Sigmoid colon (tissue), 3 donors: ENCODE results near the gene DNAH3.

ENCODE experiments used
- CTCF ChIP-seq, 4 experiments: fragments of 450-650 bp in 3 of 4; fragments of 200-600 bp in 1 of 4; IDR thresholded peaks; one replicate each; pipeline ENCODE4 v1.5.1; 2016 to 2019; ENCODE audit warnings: antibody characterized with exemption in 4 of 4, mild to moderate bottlenecking in 3 of 4, moderate library complexity in 2 of 4
- POLR2A ChIP-seq, 2 donors: fragments of 450-650 bp; IDR thresholded peaks; one replicate each; pipeline ENCODE4 v1.6.1; 2016; ENCODE audit warnings: antibody characterized with exemption in 2 of 2, mild to moderate bottlenecking in 2 of 2, moderate library complexity in 2 of 2

- TF ChIP-seq CTCF (IDR thresholded peaks at IDR 0.05) = no peak
- TF ChIP-seq POLR2A (IDR thresholded peaks at IDR 0.05) = no peak
These were observed 251.6 kb downstream of the DNAH3 start for GRCh38 chr16:20899071-20899470.
